Activated CD8-positive, alpha-beta memory T cell treated with anti-CD3 and anti-CD28 coated beads for 4 hours (primary cell): Measurements from ENCODE around the gene KIF6.

Experiments used
- DNase-seq, 2 donors: peaks; one replicate each; pipeline ENCODE4 v3.0.0-alpha.2; 2020; ENCODE audit warnings: low read depth in 2 of 2

The KIF6 gene

DNA sequence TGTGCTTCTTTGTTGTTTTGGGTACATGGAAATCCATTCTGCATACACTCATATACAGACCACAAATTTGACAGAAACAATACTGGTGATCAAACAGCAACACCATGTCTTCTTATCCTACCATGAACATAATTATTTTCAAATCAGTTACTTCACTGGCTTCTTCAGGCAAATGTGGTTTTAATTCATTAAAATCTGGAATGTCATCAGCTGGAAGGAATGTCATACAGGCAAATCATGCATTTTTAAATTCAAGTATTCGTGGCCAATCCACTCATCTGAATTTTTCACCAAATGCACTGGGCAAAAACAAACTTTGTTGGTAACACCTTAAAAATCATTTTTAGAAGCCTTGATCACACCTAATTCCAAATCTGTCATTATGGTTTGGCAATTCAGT, 59.3 kb downstream of the KIF6 start:
- no peak for DNase-seq

DNA sequence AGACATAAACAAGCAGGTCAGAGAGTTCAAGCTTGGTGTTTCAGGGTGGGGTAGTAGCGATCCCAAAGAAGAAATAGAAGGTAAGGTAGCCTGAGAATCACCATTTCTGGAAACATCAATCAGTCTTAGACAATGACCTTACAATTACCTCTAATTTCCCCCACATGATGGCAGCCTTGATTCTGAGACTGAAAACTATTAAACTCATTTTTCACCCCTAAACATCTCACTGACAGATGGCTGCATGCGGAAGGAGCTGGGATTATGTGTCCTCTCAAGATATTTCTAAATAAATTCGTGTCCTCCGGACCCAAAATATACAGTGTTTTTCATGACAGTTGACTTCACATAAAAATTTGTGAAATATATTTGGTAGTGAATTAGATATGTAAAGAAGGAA, 61.0 kb downstream of the KIF6 start:
- no peak for DNase-seq

GRCh38 chr6:39657355-39658135, 67.7 kb downstream of the KIF6 start:
- no peak for DNase-seq

DNA sequence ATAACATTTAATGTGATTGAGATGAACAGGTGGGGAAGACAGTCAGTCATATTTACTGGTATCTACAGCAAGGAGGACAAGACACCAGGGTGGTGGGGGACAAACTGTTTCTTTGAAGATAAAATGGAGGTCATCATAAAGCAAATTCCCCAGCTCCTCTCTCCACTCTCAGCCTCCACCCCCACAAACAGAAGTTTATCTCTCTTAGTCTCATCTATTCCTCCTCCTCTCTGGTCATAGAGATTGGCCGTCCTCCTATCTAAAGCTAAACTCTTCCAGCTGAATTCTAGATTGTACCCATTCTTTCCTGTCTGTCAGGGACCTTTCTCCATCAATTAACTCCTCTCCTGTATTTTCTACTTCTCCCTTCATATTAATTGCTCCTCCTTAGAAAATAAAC, 71.1 kb downstream of the KIF6 start:
- DNase-seq = no peak

GRCh38 chr6:39653612-39654011, 71.6 kb downstream of the KIF6 start:
- no peak for DNase-seq

- no peak for DNase-seq
Measured at GRCh38 chr6:39649996-39650395, 75.2 kb downstream of the KIF6 start.

- DNase-seq = no peak
Measured at GRCh38 chr6:39646751-39647420, 78.3 kb downstream of the KIF6 start.

GRCh38 chr6:39642270-39642669, 82.9 kb downstream of the KIF6 start:
- DNase-seq = no peak

DNA sequence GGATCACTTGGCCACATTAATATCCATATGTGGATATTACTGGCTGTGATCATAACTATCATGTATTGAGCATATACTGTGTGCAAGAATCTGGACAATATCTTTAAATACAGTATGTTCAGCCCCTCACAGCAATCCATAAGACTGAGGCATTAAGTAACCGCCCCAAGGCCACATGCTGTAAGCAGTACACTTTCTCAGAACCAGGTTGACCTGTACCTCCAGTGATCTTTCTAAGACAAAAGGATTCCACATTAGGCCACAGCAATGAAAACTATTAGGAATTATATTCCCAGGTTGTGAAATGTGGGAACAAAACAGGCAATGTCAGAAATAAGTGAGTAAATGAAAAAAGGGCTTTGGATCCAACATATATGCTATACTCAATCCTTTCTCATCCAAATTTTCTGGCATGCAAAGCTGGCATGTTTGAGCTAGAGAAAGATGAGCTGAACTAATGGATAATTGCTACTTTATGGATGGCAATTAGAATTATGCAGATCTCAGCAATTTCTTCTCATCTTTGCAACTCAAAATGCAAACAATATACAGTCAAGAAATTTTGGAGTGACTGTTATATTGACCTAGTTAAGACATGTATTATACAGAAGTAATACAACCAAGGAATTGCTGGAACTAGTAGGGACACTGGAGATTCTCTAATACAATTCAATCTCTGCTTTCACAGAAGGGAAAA, 86.9 kb downstream of the KIF6 start:
- no peak for DNase-seq

- DNase-seq = no peak
Measured at GRCh38 chr6:39634646-39635341, 90.4 kb downstream of the KIF6 start.

DNA sequence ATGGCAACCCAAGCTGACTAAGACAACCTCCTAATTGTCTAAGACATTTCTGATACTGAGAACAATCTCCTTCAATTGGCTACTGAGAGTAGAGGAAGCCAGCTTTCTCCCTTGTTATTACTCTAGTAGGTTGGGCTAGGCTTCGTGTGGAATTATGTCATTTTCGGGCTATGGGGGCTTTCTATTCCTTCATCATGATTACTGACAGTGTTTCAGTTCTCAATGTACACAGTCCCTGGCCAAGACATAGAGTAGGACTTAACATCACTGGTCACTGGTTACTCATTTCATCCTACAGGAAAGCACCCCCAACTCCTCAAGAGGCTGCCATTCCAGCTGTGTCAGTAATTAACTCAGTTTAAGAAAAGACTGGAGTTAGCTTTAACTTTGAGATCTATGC, 100.0 kb downstream of the KIF6 start:
- DNase-seq = no peak

DNA sequence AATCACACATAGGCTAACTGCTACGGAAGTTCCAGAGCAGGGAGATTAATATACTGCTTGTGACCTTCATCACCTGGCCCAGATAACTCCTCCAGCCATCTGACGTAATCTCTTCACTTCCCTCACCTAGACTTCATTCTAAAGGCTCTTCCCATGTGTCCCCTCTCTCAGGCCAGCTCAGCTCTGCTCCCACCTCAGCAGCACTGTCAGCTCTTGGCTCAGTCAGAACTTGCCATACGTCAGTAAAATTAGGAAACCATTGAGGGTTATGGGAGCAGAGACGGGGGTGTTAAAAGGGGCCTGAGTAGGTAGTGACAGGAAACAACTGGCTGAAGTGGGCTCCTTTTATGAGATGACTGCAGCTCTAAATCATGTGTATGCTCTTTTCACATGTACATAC, 101.5 kb downstream of the KIF6 start:
- DNase-seq = no peak

GRCh38 chr6:39617520-39617919, 107.7 kb downstream of the KIF6 start:
- DNase-seq = no peak

GRCh38 chr6:39617026-39617425, 108.2 kb downstream of the KIF6 start:
- DNase-seq = no peak

- no peak for DNase-seq
Measured at GRCh38 chr6:39615622-39616021, 109.6 kb downstream of the KIF6 start.

GRCh38 chr6:39614393-39614950, 110.7 kb downstream of the KIF6 start:
- DNase-seq = no peak

GRCh38 chr6:39610221-39610620, 115.0 kb downstream of the KIF6 start:
- DNase-seq = no peak

DNA sequence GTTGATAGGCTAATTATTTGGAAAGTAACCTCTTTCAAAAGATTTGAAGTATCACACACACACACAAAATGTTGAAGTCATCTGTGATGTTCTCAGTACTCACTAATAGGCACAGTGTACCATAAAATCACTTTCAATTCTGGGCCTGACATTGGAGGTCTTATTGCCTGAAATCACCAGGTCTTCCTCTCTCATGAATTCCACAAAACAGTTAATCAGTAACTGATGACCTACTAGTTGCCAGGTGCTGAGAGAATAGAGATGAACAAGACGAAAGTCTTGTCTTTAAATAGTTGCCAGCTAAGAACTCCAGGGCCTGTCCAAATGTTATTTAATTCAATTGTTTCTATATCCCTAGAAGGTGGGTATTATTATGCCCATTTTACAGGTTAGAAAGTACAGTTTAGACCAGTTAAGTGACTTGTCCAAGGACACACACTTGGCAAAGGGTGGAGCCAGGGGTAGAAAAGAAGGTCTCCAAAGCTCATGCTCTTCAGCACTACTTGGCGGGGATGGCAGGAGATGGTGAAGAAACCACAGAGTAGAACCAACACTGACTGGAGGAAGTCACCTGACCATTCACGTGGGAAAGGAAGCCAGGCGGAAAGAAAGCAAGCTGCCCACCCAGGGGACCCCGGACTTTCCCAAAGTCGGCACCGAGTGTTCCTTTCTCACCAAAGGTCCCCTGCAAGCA, 116.4 kb downstream of the KIF6 start:
- DNase-seq = no peak

- no peak for DNase-seq
Measured at GRCh38 chr6:39602601-39603519, 122.3 kb downstream of the KIF6 start.

- DNase-seq = no peak
Measured at GRCh38 chr6:39599973-39600372, 125.2 kb downstream of the KIF6 start.
